Endothelial cell (in vitro differentiated cells): Measurements from ENCODE around the gene SLC44A5. TPM values are rescaled to one million over a fixed set of nuclear protein-coding genes. Genes with fewer than 3 reads are reported as not detected.

ENCODE experiments used
- DNase-seq: peaks from one replicate; pipeline ENCODE4 v3.0.0; 2021; ENCODE audit warnings: low spot score
- H3K27ac Mint-ChIP-seq: one replicate; pipeline ENCODE4 v1.8.0; 2021; ENCODE audit warnings: mixed read lengths, inconsistent platforms; ENCODE audit not compliant: unreplicated experiment
- H3K27me3 Mint-ChIP-seq: one replicate; pipeline ENCODE4 v1.8.0; 2021; ENCODE audit warnings: mild to moderate bottlenecking, moderate library complexity, mixed read lengths, inconsistent platforms; ENCODE audit not compliant: unreplicated experiment
- H3K36me3 Mint-ChIP-seq: one replicate; pipeline ENCODE4 v1.8.0; 2021; ENCODE audit warnings: mild to moderate bottlenecking, low read depth, mixed read lengths, inconsistent platforms; ENCODE audit not compliant: unreplicated experiment
- H3K4me1 Mint-ChIP-seq: one replicate; pipeline ENCODE4 v1.8.0; 2021; ENCODE audit warnings: mild to moderate bottlenecking, mixed read lengths, inconsistent platforms; ENCODE audit not compliant: unreplicated experiment
- H3K4me3 Mint-ChIP-seq: one replicate; pipeline ENCODE4 v1.8.0; 2021; ENCODE audit warnings: mild to moderate bottlenecking, mixed read lengths, inconsistent platforms; ENCODE audit not compliant: unreplicated experiment
- H3K9me3 Mint-ChIP-seq: one replicate; pipeline ENCODE4 v1.8.0; 2021; ENCODE audit warnings: mixed read lengths, inconsistent platforms; ENCODE audit not compliant: unreplicated experiment
- total RNA-seq: library from RNA; stranded (reverse); fragmentation: NEBNext Ultra II Directional; extraction: Animal tissue kit (Norgen Biotek cat#: 25700); gene quantifications from one replicate; pipeline ENCODE4 v1.2.1, GENCODE V29; 2021; ENCODE audit not compliant: unreplicated experiment
- TF ChIP-seq, protein P1 (sequence below): fragments of 200-600 bp; sonication (generic); IDR thresholded peaks from one replicate; pipeline ENCODE4 v1.5.0; 2021; ENCODE audit warnings: antibody characterized with exemption; ENCODE audit not compliant: unreplicated experiment

Gene SLC44A5
- total RNA-seq, 1 donor from 2014 or later: 3.4 TPM

GRCh38 chr1:75166821-75167220, 444.1 kb downstream of the SLC44A5 start:
- Mint-ChIP-seq H3K9me3 (no peaks in the 10 kb centered on the region), H3K36me3 (no peaks in the 10 kb centered on the region), H3K27me3 (no peaks in the 10 kb centered on the region), H3K4me3 (no peak overlapping the region), H3K4me1 (peaks cover 3% of the 10 kb centered on the region), H3K27ac (no peak overlapping the region)
- TF ChIP-seq, protein P1, sequence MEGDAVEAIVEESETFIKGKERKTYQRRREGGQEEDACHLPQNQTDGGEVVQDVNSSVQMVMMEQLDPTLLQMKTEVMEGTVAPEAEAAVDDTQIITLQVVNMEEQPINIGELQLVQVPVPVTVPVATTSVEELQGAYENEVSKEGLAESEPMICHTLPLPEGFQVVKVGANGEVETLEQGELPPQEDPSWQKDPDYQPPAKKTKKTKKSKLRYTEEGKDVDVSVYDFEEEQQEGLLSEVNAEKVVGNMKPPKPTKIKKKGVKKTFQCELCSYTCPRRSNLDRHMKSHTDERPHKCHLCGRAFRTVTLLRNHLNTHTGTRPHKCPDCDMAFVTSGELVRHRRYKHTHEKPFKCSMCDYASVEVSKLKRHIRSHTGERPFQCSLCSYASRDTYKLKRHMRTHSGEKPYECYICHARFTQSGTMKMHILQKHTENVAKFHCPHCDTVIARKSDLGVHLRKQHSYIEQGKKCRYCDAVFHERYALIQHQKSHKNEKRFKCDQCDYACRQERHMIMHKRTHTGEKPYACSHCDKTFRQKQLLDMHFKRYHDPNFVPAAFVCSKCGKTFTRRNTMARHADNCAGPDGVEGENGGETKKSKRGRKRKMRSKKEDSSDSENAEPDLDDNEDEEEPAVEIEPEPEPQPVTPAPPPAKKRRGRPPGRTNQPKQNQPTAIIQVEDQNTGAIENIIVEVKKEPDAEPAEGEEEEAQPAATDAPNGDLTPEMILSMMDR: no peak
- no peak for DNase-seq

DNA sequence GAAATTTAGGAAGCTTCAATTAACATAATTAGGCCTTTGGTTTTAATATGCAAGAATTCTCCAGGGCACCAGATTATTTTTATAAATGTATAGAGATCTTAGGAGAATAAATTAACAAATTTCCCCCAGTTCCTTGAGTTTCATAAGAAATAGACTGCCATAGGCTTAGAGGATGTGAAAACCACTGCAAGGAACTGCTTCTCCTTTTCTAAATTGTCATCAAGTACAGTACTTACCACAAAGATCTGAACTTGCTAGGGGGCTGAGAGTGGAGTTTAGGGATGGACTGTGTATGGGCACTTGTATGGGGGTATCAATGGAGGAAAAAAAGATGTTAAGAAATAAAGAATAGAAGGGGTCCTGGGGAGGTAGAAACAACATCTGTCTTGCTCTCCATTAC, 445.6 kb downstream of the SLC44A5 start:
- Mint-ChIP-seq H3K4me3 (no peak overlapping the region), H3K9me3 (no peaks in the 10 kb centered on the region), H3K36me3 (no peaks in the 10 kb centered on the region), H3K27me3 (no peaks in the 10 kb centered on the region), H3K4me1 (peaks cover 3% of the 10 kb centered on the region), H3K27ac (no peak overlapping the region)
- DNase-seq: no peak
- TF ChIP-seq, protein P1: no peak

DNA sequence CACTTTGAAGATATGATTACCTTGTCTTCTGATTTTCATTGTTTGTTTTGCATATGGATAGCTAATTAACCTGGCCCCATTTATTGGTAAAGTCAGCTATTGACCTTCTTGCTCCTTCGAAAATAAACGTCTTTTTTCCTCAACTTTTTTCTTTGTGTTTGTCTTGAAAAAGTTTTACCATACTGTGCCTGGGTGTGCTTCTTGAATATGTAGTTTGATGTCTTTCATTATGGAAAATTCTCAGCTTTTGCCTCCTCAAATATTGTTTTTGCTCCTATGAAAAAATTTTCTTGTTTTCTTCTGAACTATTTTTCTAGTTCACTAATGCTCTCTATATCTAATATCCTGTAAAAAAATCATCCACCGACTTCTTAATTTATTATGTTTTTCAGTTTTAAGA, 451.8 kb downstream of the SLC44A5 start:
- H3K9me3 Mint-ChIP-seq: no peaks in the 10 kb centered on the region
- no peaks in the 10 kb centered on the region for H3K27me3 Mint-ChIP-seq
- DNase-seq: no peak
- no peak overlapping the region for H3K27ac Mint-ChIP-seq
- no peaks in the 10 kb centered on the region for H3K4me1 Mint-ChIP-seq
- H3K4me3 Mint-ChIP-seq: no peak overlapping the region
- no peaks in the 10 kb centered on the region for H3K36me3 Mint-ChIP-seq
- TF ChIP-seq, protein P1: no peak

Other genes starting within 250 kb of the SLC44A5 start
- 53.5 TPM for gene ACADM, start 113.6 kb upstream of the SLC44A5 start, total RNA-seq
- gene RABGGTB, start 175.1 kb upstream of the SLC44A5 start, total RNA-seq: 49.2 TPM
- 0.44 TPM for gene MSH4, start 185.8 kb upstream of the SLC44A5 start, total RNA-seq